GM18499 (cell line): Measurements from ENCODE around the gene SORBS2.
"Not testable (repeated sequence)": the region's sequence is repeated elsewhere in the genome, so short reads cannot be mapped to it uniquely, and the experiment has no call there.

Source experiments
- ATAC-seq: cut with Tn5 transposase; IDR thresholded peaks from one replicate; pipeline ENCODE4 v1.9.1; 2021; ENCODE audit warnings: moderate number of reproducible peaks; ENCODE audit not compliant: insufficient read depth, unreplicated experiment

Gene SORBS2, protein sequence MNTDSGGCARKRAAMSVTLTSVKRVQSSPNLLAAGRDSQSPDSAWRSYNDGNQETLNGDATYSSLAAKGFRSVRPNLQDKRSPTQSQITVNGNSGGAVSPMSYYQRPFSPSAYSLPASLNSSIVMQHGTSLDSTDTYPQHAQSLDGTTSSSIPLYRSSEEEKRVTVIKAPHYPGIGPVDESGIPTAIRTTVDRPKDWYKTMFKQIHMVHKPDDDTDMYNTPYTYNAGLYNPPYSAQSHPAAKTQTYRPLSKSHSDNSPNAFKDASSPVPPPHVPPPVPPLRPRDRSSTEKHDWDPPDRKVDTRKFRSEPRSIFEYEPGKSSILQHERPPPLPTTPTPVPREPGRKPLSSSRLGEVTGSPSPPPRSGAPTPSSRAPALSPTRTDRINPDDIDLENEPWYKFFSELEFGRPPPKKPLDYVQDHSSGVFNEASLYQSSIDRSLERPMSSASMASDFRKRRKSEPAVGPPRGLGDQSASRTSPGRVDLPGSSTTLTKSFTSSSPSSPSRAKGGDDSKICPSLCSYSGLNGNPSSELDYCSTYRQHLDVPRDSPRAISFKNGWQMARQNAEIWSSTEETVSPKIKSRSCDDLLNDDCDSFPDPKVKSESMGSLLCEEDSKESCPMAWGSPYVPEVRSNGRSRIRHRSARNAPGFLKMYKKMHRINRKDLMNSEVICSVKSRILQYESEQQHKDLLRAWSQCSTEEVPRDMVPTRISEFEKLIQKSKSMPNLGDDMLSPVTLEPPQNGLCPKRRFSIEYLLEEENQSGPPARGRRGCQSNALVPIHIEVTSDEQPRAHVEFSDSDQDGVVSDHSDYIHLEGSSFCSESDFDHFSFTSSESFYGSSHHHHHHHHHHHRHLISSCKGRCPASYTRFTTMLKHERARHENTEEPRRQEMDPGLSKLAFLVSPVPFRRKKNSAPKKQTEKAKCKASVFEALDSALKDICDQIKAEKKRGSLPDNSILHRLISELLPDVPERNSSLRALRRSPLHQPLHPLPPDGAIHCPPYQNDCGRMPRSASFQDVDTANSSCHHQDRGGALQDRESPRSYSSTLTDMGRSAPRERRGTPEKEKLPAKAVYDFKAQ (N-terminal part only)

DNA sequence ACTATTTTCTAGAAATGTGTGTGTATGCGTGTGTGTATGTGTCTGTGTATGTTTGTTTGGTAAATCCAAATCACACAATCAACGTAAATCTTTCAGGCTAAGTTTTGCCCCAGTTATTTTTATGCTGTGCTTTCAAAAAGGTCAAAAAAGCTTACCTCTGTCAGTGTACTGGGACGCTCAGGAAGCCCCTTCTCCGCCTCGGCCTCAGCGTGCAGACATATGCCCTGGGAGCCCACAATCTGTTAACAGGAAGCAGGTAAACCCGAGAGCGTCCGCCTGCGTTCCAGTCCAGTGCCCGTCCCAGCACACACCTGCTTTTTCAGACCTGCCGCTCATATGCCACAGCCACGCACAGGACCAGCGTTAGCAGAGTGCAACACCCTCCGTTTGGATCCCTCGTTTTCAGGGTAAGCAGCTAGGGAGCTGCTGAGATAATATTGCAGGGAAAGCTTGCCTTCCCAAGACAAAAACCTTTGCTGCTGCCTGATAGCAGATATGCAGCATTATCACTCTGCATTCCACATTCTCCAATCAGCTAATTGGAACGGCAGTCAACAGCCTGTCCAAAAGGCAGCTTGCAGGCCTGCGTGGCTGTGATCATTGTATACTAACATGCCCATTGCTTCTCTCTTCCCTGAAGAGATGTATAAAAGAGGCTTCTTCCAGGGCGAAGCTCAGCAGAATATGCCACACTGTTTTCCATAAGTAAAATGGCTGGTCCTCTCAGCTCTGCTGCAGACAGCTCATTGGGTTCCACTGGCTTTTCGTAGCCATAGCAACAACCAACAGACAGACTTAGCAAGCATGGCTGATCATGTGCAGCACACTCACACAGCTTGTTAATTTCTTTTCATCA lies at the start of gene SORBS2:
Gene SORBS2, minus strand, starts transcription at position 686 of the 856 bp plus-strand sequence. CDS start 121,623 bp downstream, outside the sequence.
- peak; percentile 77 for ATAC-seq

DNA sequence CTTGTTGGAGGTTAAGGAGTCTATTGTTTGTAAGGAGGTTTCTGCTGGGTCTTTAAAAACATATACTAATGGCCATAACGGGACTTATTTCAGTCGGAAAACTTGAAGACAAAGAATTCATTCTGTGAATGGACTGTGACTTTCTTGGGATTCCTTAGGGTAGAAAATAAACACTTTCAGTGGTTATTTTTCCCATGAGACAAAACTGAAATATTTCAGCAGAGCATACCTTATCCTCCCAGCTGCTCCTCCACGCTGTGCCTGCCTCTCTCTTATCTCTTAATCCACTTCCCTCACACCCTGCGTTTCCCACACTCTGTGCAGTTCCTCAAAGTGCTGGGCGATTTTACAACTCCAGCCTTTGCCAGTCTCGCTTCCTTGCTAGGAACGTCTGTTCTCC lies 47.1 kb upstream of the SORBS2 start:
- no peak for ATAC-seq

DNA sequence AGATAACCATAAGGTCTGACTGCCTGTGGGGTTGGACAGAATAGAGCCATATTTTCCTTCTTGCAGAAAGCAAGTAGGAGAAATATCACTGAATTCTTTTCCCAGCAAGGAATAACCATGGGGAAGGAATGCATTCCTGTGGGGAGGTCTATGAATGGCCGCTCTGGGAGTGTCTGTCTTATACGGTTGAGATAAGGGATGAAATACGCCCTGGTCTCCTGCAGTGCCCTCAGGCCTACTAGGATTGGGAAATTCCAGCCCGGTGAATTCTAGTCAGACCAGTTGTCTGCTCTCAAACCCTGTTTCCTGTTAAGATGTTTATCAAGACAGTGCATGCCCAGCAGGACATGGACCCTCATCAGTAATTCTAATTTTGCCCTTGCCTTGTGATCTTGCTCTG lies 45.6 kb upstream of the SORBS2 start:
- ATAC-seq, result not testable (repeated sequence)

DNA sequence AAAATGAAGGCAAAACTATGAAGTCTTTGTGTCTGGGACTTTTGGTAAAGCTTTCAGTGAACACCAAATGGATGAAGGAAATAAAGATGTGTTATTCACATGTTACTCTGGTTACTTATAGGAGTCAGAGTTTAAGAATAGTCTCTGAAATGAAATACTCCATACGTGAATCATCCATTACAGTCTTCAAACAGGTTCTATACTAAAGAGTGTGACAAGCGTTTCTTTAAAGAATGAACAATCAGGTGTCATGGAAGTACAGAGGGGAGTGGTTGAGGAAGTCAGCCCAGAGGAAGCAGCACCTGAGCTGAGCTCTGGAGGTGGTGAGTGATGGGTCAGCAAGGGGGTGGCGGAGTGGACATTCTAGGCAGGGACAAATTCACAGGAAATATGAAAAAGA lies 41.8 kb upstream of the SORBS2 start:
- ATAC-seq, result no peak

DNA sequence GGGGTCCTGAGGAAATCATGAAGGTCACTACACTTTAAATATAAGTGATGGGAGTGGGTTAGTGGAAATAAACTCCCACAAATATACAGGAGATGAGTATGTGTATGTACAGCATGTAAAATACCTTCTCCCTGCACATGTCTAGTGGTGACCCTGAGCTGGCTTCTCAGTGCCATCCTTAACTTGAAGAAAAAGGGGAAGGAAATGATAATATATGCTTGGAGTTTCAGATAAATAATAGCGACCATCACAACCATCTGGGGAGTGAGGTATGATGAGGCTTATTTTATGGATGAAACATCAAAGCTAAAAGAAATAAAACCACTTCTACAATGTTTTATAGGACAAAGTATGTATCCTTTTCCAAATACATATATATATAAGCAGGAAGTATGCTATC lies 41.0 kb upstream of the SORBS2 start:
- ATAC-seq, result no peak

DNA sequence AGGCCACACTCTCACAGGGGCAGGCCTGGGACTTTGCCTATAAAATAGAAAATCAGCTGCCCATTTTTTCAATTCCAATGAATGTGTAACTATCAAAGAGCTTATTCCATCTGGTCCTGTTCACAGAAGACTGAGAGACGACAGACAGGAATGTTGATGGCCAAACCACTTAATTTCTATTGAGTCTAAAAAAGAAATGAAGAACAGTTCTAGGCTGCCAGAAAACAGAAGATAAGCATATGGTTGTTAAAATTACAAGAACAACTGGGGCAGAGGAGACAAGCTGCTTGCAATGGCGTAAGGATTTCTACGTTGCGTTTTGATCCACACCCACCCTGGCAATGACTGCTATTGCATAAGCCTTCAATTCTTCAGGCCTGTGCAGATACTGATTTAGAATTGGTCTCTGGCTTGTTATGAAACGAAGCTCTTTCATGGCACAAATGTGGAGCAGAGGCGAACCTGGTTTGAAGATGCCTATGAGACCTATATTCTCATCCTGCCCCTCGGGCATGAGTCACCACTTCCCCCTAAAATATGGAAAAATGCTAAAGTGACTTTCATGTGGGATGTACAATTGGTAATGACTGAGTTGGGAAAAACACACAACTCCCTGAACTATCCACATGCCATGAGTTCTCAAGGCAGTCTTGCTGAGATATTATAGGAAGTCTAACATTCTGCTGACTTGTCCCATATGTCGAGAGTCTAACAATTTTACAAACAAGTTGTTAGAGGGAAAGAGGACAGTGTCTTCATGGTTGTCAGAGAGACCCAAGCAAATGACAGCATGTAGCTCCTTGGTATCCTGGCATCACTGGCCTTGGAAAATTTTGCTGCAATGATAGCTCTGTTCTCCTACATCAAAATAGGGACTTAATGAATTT lies 37.9 kb upstream of the SORBS2 start:
- no peak for ATAC-seq

DNA sequence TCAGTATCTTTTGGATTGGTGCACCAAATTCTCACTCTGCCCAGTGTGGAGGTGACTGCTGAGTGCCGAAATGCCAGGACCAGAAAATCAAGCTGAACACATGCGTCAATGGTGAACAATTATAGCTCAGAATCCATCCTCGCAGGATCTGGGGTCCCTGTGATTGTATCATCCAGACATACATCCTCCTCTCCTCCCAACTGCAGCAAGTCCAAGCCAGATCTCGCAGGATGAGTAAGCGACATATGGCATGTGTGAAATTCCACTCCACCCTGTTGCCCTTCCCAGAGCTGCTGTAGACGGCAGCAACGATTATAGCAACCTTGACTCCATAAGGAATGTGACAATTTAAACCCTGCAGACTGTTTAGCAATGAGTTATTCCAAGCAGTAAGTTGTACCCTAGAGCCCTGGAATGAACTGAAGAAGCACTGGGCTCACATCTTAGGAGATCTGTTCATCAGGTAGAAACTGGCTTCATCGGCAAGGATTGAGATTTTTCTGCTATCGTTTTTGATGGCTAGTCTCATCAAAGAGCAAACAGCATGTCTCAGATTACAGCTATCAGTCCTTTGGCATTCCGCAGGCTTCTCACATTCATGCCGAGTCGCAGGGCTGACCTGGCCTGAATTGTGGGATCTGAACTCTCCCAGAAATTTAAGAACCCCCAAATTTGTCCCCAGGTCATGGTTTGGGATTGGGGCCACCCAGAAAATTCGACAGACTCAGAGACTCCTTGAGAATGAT lies 35.5 kb upstream of the SORBS2 start:
- ATAC-seq, result no peak

DNA sequence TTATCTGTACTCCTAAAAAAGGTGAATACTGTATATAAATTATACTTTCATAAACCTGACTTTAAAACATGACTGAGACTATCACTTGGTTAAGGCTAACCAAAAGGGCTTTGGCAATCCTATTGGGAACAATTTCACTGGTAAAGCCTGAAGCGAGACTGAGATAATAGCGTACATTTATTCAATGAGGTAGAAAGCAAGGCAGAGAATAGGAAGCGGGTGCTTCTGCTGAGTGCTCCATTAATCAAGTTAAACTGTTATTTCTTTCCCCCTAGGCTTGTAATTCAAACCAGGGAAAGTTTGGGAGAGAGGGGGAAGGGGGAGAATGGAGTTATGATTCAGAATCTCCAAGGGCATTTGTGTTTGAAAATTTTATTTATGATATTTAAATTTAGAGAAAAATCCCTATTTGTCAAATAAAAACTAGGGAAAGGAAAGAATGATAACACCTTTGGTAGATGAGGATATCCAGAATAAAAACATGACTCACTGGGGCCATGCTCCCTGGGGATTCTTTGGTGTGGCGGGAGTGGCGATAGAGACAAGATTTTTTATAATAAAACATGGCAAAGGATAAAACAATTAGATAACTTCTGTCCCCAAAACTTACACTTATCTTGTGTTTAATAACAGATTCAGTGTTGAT lies 34.6 kb upstream of the SORBS2 start:
- no peak for ATAC-seq

DNA sequence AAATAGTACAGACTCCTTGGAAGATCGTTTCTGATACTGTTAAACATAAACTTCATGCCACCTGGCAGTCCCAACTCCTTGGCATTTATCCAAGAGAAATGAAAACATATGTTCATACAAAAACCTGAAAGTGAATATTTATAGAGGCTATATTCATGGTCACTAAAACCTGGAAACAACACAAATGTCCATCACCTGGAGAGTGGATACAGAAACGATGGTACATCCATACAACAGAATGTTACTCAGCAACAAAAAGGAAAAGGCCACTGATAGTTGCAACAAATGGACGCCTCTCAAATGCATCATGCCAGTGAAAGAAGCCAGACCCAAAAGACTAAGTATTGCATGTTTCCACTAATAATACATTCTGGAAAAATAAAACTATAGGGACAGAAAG lies 34.0 kb upstream of the SORBS2 start:
- ATAC-seq, result no peak

DNA sequence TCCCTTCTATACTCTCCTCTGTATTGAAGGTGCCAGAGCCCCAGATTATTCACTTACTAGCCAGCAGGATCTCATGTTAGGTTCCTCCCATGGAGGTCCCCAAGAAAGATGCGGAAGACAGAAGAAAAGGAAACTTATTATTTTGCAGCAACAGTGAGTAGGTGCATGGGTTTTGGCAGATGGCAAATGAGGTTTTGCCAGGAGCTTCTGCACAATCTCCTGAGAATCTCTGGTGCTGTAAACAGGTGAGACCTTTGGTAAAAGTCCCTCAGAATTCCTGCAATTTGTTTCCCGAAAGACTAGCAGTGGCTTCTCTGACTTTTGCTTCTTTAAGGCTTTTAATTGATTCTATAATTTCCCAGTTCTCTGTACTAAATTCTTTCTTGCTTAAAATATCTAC lies 29.5 kb upstream of the SORBS2 start:
- ATAC-seq, result no peak

DNA sequence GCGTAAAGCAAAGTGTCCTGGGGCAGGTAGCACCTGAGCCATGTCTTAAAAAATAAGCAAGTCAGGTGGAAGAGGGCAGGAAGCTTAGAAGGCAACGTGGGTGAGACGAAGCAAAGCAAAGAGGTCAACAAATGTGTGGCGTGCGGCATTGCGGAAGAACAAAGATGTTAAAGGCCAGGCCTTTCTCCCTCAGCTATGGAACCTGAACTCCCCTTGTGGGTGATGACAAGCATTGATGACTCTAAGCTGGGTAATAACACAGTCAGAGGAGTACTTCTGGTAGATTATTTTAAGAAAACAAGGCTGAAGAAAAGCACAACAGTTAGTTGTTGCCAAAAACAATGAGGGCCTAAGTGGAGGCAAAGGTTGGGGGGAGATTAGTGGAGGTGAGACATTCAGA lies 29.0 kb upstream of the SORBS2 start:
- no peak for ATAC-seq

DNA sequence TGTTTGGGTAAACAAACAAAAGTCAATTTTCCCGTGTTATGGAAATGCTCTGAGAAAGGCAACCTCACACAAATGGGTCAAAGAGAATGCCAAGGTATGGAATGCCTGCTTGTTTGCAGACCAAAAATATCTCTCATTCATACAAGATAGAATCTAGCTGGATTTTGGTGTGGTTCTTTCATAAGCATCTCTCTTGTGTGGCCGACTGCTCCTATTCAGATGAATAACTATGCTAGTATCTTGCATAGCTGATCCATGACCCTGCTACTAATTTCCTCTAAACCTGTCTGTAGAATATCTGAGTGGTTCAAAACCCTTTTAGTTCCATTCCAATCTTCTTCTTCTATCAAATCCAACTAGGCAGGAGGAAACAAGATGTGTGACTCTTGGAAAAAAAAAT lies 28.2 kb upstream of the SORBS2 start:
- ATAC-seq, result no peak

DNA sequence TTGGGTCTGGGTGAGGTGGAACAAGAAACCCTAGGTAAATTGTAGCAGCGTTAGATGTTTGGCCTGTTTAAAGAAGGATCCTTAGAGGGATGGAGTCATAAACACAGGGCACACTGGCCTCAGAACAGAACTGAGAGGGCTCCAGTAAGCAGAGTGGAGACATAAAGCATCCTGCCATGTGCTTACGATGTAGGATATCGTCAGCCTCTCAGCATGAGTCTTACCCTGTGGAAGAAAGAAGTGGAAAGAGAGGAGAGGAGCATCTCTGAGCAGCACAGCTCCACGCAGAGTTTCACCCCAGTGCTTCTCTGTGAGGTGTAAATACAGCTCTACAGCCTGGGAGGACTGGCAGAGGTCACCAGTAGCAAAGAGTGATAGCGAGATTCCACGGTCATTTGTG lies 27.8 kb upstream of the SORBS2 start:
- ATAC-seq, result no peak

DNA sequence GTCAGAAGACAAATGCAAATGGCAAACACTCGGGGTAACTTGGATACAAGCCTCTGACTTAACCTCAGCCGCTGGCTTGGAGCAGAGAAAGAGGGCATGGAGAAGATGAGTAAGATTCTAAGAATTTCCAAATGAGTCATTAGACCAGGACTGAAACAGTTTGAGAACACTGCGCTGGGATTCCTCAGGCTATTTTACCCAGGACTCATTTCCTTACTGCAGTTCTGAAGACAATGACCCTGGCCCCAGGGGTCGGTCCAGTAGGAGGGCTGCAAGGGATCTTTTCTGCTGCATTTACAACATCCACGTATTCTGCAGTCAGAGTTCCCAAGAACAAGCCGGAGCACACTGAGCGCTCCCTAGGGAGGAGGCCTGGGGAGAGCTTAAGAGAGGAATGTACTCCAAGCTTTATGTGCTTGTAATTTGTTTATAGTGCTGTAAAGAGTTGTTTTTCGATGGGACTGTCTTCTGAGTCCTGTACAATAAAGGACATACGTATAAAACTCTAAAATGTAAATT lies 27.3 kb upstream of the SORBS2 start:
- no peak for ATAC-seq

DNA sequence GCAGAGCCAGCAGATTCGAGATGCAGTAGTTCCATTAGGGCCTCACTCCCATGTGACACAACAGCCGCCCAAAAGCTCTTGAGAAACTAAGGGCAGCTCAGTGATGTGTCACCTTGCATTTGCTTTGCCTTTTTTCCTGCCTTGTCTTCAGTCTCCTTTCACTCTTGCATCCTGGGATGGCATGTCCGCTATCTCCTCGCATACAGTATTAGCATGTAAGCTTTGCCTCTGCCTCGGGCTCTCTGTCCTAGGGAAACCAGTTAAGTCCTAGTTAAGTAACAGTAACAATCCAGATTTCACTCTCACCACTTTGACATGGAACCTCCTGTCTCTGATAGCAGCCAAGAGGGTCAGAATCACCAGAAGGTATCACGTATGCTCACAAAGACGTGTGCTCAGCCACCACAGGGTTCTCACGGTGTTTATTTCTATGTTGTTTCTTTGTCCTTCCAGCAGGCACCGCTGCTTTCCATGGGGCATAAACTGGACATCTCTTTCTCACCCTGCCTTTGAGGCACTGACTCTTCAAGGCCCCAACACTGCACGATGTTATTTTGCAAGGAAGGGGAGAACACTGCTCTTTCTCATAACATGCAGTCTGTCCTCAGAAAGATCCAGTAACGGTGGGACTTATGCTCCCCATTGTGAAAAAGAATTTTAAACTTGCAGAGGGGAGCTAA lies 26.7 kb upstream of the SORBS2 start:
- ATAC-seq, result no peak

DNA sequence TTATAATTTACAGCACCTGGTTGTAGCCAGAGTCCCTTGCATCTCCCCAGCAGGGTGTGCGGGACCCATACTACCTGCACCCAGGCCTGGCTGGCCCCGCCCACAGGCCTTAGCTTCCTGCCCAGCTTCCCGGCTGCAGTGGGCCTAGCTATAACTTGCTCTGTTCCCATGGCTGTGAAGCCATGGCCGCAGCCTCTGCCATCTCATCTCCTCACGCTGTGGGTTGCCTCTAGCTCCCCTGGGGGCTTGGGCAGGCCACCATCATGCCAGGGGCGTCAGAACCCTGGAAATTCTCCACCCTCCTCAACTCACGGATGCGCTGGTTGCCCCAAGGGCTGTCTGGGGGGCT lies 26.1 kb upstream of the SORBS2 start:
- ATAC-seq, result no peak

DNA sequence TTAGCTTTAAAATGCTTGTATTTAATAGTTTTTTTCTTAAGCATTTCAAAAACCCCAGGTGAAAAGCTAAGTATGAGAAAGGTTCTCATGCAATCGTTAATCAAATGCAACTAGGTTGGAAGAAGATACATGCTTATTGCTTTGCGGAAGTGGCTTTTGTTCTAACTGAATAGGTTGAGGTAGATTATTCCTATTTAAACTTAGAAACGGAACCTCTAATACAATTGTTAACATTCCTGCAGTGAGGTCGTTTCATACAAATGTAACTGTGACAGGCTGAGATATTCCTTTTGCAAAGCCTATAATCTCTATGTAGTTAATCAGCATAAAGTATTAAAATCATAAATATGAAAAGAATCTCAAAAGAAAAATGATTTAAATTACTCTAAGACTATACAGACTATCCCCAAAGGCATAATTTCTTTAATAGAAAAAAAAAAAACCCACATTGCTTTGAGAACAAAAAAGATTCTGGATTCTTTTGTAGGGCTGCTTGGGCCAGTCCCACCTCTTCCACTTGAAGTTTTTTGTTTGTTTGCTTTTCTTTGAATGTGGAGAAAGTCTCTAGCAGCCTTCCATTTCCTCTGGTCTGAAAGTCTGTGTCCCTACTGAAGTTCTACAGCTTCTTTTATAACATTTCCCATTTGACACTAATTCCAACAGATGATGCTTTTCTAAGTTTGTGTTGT lies 25.6 kb upstream of the SORBS2 start:
- no peak for ATAC-seq
